OCI-LY1 (cell line): Measurements from ENCODE around the gene LAMA1.

ENCODE experiments used
- EZH2 ChIP-seq: fragments of 200-600 bp; sonication (generic), shearing (Covaris generic); IDR thresholded peaks from 2 replicates; pipeline ENCODE4 v1.8.0; 2017; ENCODE audit warnings: borderline replicate concordance, mixed run types, mild to moderate bottlenecking, antibody characterized with exemption, low read length, moderate library complexity, mixed read lengths
- TF ChIP-seq, protein P1 (sequence below): fragments of 200-600 bp; sonication (generic), shearing (Covaris generic); IDR thresholded peaks from 2 replicates; pipeline ENCODE4 v1.5.1; 2017; ENCODE audit warnings: mild to moderate bottlenecking, antibody characterized with exemption, low read length, moderate library complexity, mixed read lengths

GRCh38 chr18:7146067-7146466 lies 28.5 kb upstream of the LAMA1 start:
- TF ChIP-seq, protein P1, sequence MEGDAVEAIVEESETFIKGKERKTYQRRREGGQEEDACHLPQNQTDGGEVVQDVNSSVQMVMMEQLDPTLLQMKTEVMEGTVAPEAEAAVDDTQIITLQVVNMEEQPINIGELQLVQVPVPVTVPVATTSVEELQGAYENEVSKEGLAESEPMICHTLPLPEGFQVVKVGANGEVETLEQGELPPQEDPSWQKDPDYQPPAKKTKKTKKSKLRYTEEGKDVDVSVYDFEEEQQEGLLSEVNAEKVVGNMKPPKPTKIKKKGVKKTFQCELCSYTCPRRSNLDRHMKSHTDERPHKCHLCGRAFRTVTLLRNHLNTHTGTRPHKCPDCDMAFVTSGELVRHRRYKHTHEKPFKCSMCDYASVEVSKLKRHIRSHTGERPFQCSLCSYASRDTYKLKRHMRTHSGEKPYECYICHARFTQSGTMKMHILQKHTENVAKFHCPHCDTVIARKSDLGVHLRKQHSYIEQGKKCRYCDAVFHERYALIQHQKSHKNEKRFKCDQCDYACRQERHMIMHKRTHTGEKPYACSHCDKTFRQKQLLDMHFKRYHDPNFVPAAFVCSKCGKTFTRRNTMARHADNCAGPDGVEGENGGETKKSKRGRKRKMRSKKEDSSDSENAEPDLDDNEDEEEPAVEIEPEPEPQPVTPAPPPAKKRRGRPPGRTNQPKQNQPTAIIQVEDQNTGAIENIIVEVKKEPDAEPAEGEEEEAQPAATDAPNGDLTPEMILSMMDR = no peak
- no peak for TF ChIP-seq EZH2
